HG03342 (cell line): ENCODE measurements around the gene CCKAR.
"Not testable (repeated sequence)": the region's sequence is repeated elsewhere in the genome, so short reads cannot be mapped to it uniquely, and the experiment has no call there.

Experiments
- ATAC-seq: cut with Tn5 transposase; IDR thresholded peaks from one replicate; pipeline ENCODE4 v1.9.1; 2021; ENCODE audit warnings: mild to moderate bottlenecking, moderate library complexity; ENCODE audit not compliant: unreplicated experiment

Gene CCKAR

GRCh38 chr4:26490111-26490959 lies at the start of gene CCKAR:
Gene CCKAR (minus strand): TSS chr4:26490484. CDS start chr4:26490267, 217 bp downstream.
- ATAC-seq: no peak

- ATAC-seq: no peak
Measured at GRCh38 chr4:26533685-26534084, 43.4 kb upstream of the CCKAR start.

- ATAC-seq: no peak
Measured at GRCh38 chr4:26531491-26532116, 41.3 kb upstream of the CCKAR start.

- ATAC-seq: no peak
Measured at GRCh38 chr4:26530099-26530498, 39.8 kb upstream of the CCKAR start.

GRCh38 chr4:26529479-26529878 lies 39.2 kb upstream of the CCKAR start:
- no peak for ATAC-seq

GRCh38 chr4:26525771-26526150 lies 35.5 kb upstream of the CCKAR start:
- ATAC-seq: no peak

GRCh38 chr4:26525136-26525770 lies 35.0 kb upstream of the CCKAR start:
- ATAC-seq: no peak

- ATAC-seq: no peak
Measured at GRCh38 chr4:26524011-26524410, 33.7 kb upstream of the CCKAR start.

- ATAC-seq: no peak
Measured at GRCh38 chr4:26522478-26522877, 32.2 kb upstream of the CCKAR start.

GRCh38 chr4:26520728-26521450 lies 30.6 kb upstream of the CCKAR start:
- ATAC-seq: no peak

GRCh38 chr4:26515936-26516335 lies 25.7 kb upstream of the CCKAR start:
- no peak for ATAC-seq

GRCh38 chr4:26510334-26510964 lies 20.2 kb upstream of the CCKAR start:
- ATAC-seq: no peak

- ATAC-seq: no peak
Measured at GRCh38 chr4:26509681-26510333, 19.5 kb upstream of the CCKAR start.

GRCh38 chr4:26507286-26507685 lies 17.0 kb upstream of the CCKAR start:
- no peak for ATAC-seq

GRCh38 chr4:26503844-26504243 lies 13.6 kb upstream of the CCKAR start:
- no peak for ATAC-seq

- no peak for ATAC-seq
Measured at GRCh38 chr4:26503427-26503826, 13.1 kb upstream of the CCKAR start.

GRCh38 chr4:26500565-26500999 lies 10.3 kb upstream of the CCKAR start:
- ATAC-seq: not testable (repeated sequence)

GRCh38 chr4:26496207-26496783 lies 6.0 kb upstream of the CCKAR start:
- ATAC-seq: no peak

GRCh38 chr4:26493461-26493860 lies 3.2 kb upstream of the CCKAR start:
- ATAC-seq: no peak
